ENCODE results near the gene ANK3. TPM values are rescaled to one million over a fixed set of nuclear protein-coding genes. Genes with fewer than 3 reads are reported as not detected.

Gene ANK3
- total RNA-seq, result 1 to 10 TPM; 5.7 to 6.1 TPM
- long read RNA-seq, donor 1, partial matches to known transcripts, result 1 of 1 reads
- long read RNA-seq, donor 1, other reads (novel, unspliced or antisense), result 0 of 1 reads
- long read RNA-seq, donor 2, partial matches to known transcripts, result 0 of 2 reads
- long read RNA-seq, donor 2, other reads (novel, unspliced or antisense), result 2 of 2 reads

- intact Hi-C loops (cut with DNase I), result loop anchor here in 1 of 2 donors (5.0 kb wide), 1 partner anchor 1433 kb away; no protein-coding TSS in a partner anchor
- DNase-seq (ENCODE audit: low spot score), result no peak
Observed at GRCh38 chr10:60389413-60390025, at the start of gene ANK3. TSS of gene ANK3 (minus strand) at chr10:60389875. CDS start at chr10:60389538, 337 bp downstream.

- intact Hi-C loops (cut with DNase I), result no loop called here
- no peak for DNase-seq (ENCODE audit: low spot score)
Observed at GRCh38 chr10:60434418-60435046, 44.9 kb upstream of the ANK3 start.

- intact Hi-C loops (cut with DNase I), result no loop called here
Observed at GRCh38 chr10:60433684-60434083, 44.0 kb upstream of the ANK3 start.

GRCh38 chr10:60430836-60431597, 41.3 kb upstream of the ANK3 start:
- intact Hi-C loops (cut with DNase I), result no loop called here
- DNase-seq (ENCODE audit: low spot score), result no peak

More at GRCh38 chr10:60433684-60434083, 44.0 kb upstream of the ANK3 start:
- no peak for DNase-seq (ENCODE audit: low spot score)

- intact Hi-C loops (cut with DNase I), result no loop called here
Observed at GRCh38 chr10:60430017-60430416, 40.3 kb upstream of the ANK3 start.

GRCh38 chr10:60429084-60429849, 39.6 kb upstream of the ANK3 start:
- intact Hi-C loops (cut with DNase I), result no loop called here
- DNase-seq (ENCODE audit: low spot score), result no peak

More at GRCh38 chr10:60430017-60430416, 40.3 kb upstream of the ANK3 start:
- DNase-seq (ENCODE audit: low spot score), result no peak

GRCh38 chr10:60428387-60428737, 38.7 kb upstream of the ANK3 start:
- DNase-seq (ENCODE audit: low spot score), result no peak
- intact Hi-C loops (cut with DNase I), result no loop called here

- no peak for DNase-seq (ENCODE audit: low spot score)
- intact Hi-C loops (cut with DNase I), result no loop called here
Observed at GRCh38 chr10:60427709-60428386, 38.2 kb upstream of the ANK3 start.

- intact Hi-C loops (cut with DNase I), result no loop called here
- no peak for DNase-seq (ENCODE audit: low spot score)
Observed at GRCh38 chr10:60427148-60427547, 37.5 kb upstream of the ANK3 start.

GRCh38 chr10:60426425-60426824, 36.8 kb upstream of the ANK3 start:
- DNase-seq (ENCODE audit: low spot score), result no peak
- intact Hi-C loops (cut with DNase I), result no loop called here

- DNase-seq (ENCODE audit: low spot score), result no peak
- intact Hi-C loops (cut with DNase I), result no loop called here
Observed at GRCh38 chr10:60425392-60426110, 35.9 kb upstream of the ANK3 start.

GRCh38 chr10:60424971-60425370, 35.3 kb upstream of the ANK3 start:
- no peak for DNase-seq (ENCODE audit: low spot score)
- intact Hi-C loops (cut with DNase I), result no loop called here

GRCh38 chr10:60423920-60424319, 34.2 kb upstream of the ANK3 start:
- intact Hi-C loops (cut with DNase I), result no loop called here
- DNase-seq (ENCODE audit: low spot score), result no peak

- intact Hi-C loops (cut with DNase I), result no loop called here
- no peak for DNase-seq (ENCODE audit: low spot score)
Observed at GRCh38 chr10:60422809-60423208, 33.1 kb upstream of the ANK3 start.

- DNase-seq (ENCODE audit: low spot score), result no peak
- intact Hi-C loops (cut with DNase I), result no loop called here
Observed at GRCh38 chr10:60420991-60421894, 31.6 kb upstream of the ANK3 start.

- intact Hi-C loops (cut with DNase I), result no loop called here
- no peak for DNase-seq (ENCODE audit: low spot score)
Observed at GRCh38 chr10:60419249-60419648, 29.6 kb upstream of the ANK3 start.

GRCh38 chr10:60417901-60418300, 28.2 kb upstream of the ANK3 start:
- no peak for DNase-seq (ENCODE audit: low spot score)
- intact Hi-C loops (cut with DNase I), result no loop called here
